Measurements from ENCODE around the gene ABCB11. TPM values are rescaled to one million over a fixed set of nuclear protein-coding genes. Genes with fewer than 3 reads are reported as not detected.

The ABCB11 gene
- total and polyA plus RNA-seq, 4 donors: 0.03 to 0.21 TPM; not detected in 2

DNA sequence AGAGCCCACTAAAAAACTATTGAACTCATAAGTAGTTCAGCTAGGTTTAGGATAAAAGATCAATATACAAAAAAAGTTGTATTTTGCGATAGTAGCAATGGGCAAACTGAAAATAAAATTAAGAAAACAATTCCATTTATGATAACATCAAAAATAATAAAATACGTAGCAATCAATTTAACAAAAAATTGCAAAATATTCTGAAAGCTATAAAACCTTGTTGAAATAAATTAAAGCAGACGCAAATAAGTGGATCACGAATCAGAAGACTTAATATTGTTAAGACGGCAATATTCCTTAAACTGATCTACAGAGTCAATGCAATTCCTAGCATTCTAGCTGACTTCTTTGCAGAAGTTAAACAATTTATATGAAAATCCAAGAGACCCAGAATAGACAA lies 24.5 kb downstream of the ABCB11 start:
- Histone ChIP-seq H3K9me3 (ENCODE audit: control insufficient read depth, low read length) (no peaks in the 10 kb centered on the region), H3K4me3 (ENCODE audit: low read length in 2 of 2) (no peak overlapping the region), H3K27ac (ENCODE audit: low read depth in 1 of 2, low read length in 2 of 2) (no peak overlapping the region), H3K27me3 (ENCODE audit: control insufficient read depth in 1 of 2, insufficient read depth in 2 of 2, low read length in 1 of 2) (no peaks in the 10 kb centered on the region), H3K36me3 (ENCODE audit: control insufficient read depth in 1 of 2, insufficient read depth in 2 of 2, low read length in 1 of 2) (no peaks in the 10 kb centered on the region), H3K4me1 (ENCODE audit: control insufficient read depth in 1 of 2, insufficient read depth in 2 of 2, low read length in 2 of 2) (no peaks in the 10 kb centered on the region)
- whole genome bisulfite sequencing, 2 donors: 93 to 96% methylated on average over 5 of the region's 5 CpGs
- ATAC-seq (ENCODE audit: low FRiP score) (no peak), DNase-seq (no peak)
- intact Hi-C loops (cut with DNase I): no loop called here

DNA sequence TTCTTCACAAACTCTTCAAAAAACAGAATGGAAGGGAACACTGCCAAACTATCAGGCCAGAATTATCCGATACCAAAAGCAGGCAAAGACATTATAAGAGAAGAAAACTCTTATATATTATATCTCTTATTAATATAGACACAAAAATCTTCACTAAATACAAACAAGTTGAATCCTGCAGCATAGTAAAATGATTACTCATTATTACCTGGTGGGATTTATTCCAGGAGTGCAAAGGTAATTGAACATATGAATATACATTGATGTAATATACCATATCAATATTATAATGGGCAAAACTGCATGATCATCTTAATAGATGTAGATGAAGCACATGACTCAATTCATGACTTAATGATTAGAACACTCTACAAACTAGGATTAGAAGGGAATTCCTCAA lies 25.1 kb downstream of the ABCB11 start:
- intact Hi-C loops (cut with DNase I): no loop called here
- no peaks in the 10 kb centered on the region for H3K4me1 ChIP-seq (ENCODE audit: control insufficient read depth in 1 of 2, insufficient read depth in 2 of 2, low read length in 2 of 2)
- DNase-seq (no peak), ATAC-seq (ENCODE audit: low FRiP score) (no peak)
- H3K36me3 ChIP-seq (ENCODE audit: control insufficient read depth in 1 of 2, insufficient read depth in 2 of 2, low read length in 1 of 2): no peaks in the 10 kb centered on the region
- no peaks in the 10 kb centered on the region for H3K27me3 ChIP-seq (ENCODE audit: control insufficient read depth in 1 of 2, insufficient read depth in 2 of 2, low read length in 1 of 2)
- no peaks in the 10 kb centered on the region for H3K9me3 ChIP-seq (ENCODE audit: control insufficient read depth, low read length)
- no peak overlapping the region for H3K27ac ChIP-seq (ENCODE audit: low read depth in 1 of 2, low read length in 2 of 2)
- whole genome bisulfite sequencing, 2 donors: 88 to 90% methylated on average over 1 of the region's 1 CpG
- no peak overlapping the region for H3K4me3 ChIP-seq (ENCODE audit: low read length in 2 of 2)

GRCh38 chr2:169005080-169005598 lies 26.0 kb downstream of the ABCB11 start:
- intact Hi-C loops (cut with DNase I): no loop called here
- H3K4me3 ChIP-seq (ENCODE audit: low read length in 2 of 2): no peak overlapping the region
- no peaks in the 10 kb centered on the region for H3K27me3 ChIP-seq (ENCODE audit: control insufficient read depth in 1 of 2, insufficient read depth in 2 of 2, low read length in 1 of 2)
- DNase-seq (no peak), ATAC-seq (ENCODE audit: low FRiP score) (no peak)
- H3K36me3 ChIP-seq (ENCODE audit: control insufficient read depth in 1 of 2, insufficient read depth in 2 of 2, low read length in 1 of 2): no peaks in the 10 kb centered on the region
- H3K27ac ChIP-seq (ENCODE audit: low read depth in 1 of 2, low read length in 2 of 2): no peak overlapping the region
- WGBS, 2 donors: 93 to 95% methylated on average over 4 of the region's 4 CpGs
- H3K4me1 ChIP-seq (ENCODE audit: control insufficient read depth in 1 of 2, insufficient read depth in 2 of 2, low read length in 2 of 2): no peaks in the 10 kb centered on the region
- no peaks in the 10 kb centered on the region for H3K9me3 ChIP-seq (ENCODE audit: control insufficient read depth, low read length)

DNA sequence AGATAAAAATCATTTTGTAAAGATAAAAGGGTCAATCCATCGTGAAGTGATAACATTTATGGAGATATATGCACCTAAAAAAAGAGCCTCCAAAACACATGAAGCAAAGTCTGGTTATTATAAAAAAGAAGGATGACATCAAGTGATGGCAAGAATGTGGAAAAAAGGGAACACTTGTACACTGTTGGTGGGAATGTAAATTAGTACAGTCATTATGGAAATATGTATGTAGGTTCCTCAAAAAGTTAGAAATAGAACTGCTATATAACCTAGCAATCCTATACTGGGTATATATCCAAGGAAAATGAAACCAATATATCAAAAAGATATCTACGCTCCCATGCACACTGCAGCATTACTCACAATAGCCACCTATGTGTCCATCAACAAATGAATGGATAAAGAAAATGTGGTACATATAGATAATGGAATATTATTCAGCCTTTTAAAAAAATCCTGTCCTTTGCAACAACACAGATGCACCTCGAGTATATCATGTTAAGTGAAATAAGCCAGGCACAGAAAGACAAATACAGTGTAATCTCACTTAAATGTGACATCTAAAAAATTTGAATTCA lies 28.9 kb downstream of the ABCB11 start:
- no peaks in the 10 kb centered on the region for H3K36me3 ChIP-seq (ENCODE audit: control insufficient read depth in 1 of 2, insufficient read depth in 2 of 2, low read length in 1 of 2)
- H3K9me3 ChIP-seq (ENCODE audit: control insufficient read depth, low read length): no peaks in the 10 kb centered on the region
- intact Hi-C loops (cut with DNase I): no loop called here
- no peaks in the 10 kb centered on the region for H3K27me3 ChIP-seq (ENCODE audit: control insufficient read depth in 1 of 2, insufficient read depth in 2 of 2, low read length in 1 of 2)
- DNase-seq: no peak
- WGBS, 2 donors: 51 to 55% methylated on average over 3 of the region's 3 CpGs
- no peak overlapping the region for H3K4me3 ChIP-seq (ENCODE audit: low read length in 2 of 2)
- H3K4me1 ChIP-seq (ENCODE audit: control insufficient read depth in 1 of 2, insufficient read depth in 2 of 2, low read length in 2 of 2): no peaks in the 10 kb centered on the region
- no peak for ATAC-seq (ENCODE audit: low FRiP score)
- H3K27ac ChIP-seq (ENCODE audit: low read depth in 1 of 2, low read length in 2 of 2): no peak overlapping the region

- DNase-seq: no peak
- intact Hi-C loops (cut with DNase I): no loop called here
- WGBS, 2 donors: 40 to 55% methylated on average over 5 of the region's 5 CpGs
Observed at GRCh38 chr2:169001116-169001815, 29.9 kb downstream of the ABCB11 start.

DNA sequence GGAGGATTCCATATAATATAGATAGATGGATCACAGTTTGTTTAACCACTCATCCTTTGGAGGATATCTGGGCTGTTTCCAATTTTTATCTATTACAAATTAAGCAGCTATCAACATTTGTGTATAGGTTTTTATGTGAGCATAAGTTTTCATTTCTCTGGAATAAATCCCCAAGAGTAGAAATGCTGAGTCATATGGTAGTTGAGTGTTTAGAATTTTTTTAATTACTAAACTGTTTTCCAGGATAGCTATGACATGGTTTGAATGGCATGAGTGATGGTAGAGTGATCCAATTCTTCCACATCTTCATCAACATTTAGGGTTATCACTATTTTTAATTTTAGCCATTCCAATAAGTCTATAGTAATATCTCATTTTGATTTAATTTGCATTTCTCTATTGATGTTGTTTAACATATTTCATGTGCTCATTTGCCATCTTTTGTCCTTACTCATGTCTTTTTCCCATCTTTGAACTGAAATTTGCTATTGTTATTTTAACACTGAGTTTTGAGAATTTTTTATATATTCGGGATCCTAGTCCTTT lies 31.4 kb downstream of the ABCB11 start:
- no peak for ATAC-seq (ENCODE audit: low FRiP score)
- no peaks in the 10 kb centered on the region for H3K9me3 ChIP-seq (ENCODE audit: control insufficient read depth, low read length)
- no peaks in the 10 kb centered on the region for H3K27me3 ChIP-seq (ENCODE audit: control insufficient read depth in 1 of 2, insufficient read depth in 2 of 2, low read length in 1 of 2)
- no peaks in the 10 kb centered on the region for H3K36me3 ChIP-seq (ENCODE audit: control insufficient read depth in 1 of 2, insufficient read depth in 2 of 2, low read length in 1 of 2)
- no peak for DNase-seq
- WGBS, 2 donors: 82 to 85% methylated on average over 1 of the region's 1 CpG
- no peaks in the 10 kb centered on the region for H3K4me1 ChIP-seq (ENCODE audit: control insufficient read depth in 1 of 2, insufficient read depth in 2 of 2, low read length in 2 of 2)
- no peak overlapping the region for H3K4me3 ChIP-seq (ENCODE audit: low read length in 2 of 2)
- H3K27ac ChIP-seq (ENCODE audit: low read depth in 1 of 2, low read length in 2 of 2): no peak overlapping the region
- intact Hi-C loops (cut with DNase I): no loop called here

More at GRCh38 chr2:169001116-169001815, 29.9 kb downstream of the ABCB11 start:
- Histone ChIP-seq H3K4me3 (ENCODE audit: low read length in 2 of 2) (no peak overlapping the region), H3K9me3 (ENCODE audit: control insufficient read depth, low read length) (no peaks in the 10 kb centered on the region), H3K4me1 (ENCODE audit: control insufficient read depth in 1 of 2, insufficient read depth in 2 of 2, low read length in 2 of 2) (no peaks in the 10 kb centered on the region), H3K27ac (ENCODE audit: low read depth in 1 of 2, low read length in 2 of 2) (no peak overlapping the region), H3K27me3 (ENCODE audit: control insufficient read depth in 1 of 2, insufficient read depth in 2 of 2, low read length in 1 of 2) (no peaks in the 10 kb centered on the region), H3K36me3 (ENCODE audit: control insufficient read depth in 1 of 2, insufficient read depth in 2 of 2, low read length in 1 of 2) (no peaks in the 10 kb centered on the region)
- no peak for ATAC-seq (ENCODE audit: low FRiP score)

- Histone ChIP-seq H3K27ac (ENCODE audit: low read depth in 1 of 2, low read length in 2 of 2) (no peak overlapping the region), H3K4me3 (ENCODE audit: low read length in 2 of 2) (no peak overlapping the region), H3K4me1 (ENCODE audit: control insufficient read depth in 1 of 2, insufficient read depth in 2 of 2, low read length in 2 of 2) (no peaks in the 10 kb centered on the region), H3K27me3 (ENCODE audit: control insufficient read depth in 1 of 2, insufficient read depth in 2 of 2, low read length in 1 of 2) (no peaks in the 10 kb centered on the region), H3K9me3 (ENCODE audit: control insufficient read depth, low read length) (no peaks in the 10 kb centered on the region), H3K36me3 (ENCODE audit: control insufficient read depth in 1 of 2, insufficient read depth in 2 of 2, low read length in 1 of 2) (no peaks in the 10 kb centered on the region)
- intact Hi-C loops (cut with DNase I): no loop called here
- DNase-seq (no peak), ATAC-seq (ENCODE audit: low FRiP score) (no peak)
- WGBS, 2 donors: 78 to 86% methylated on average over 4 of the region's 4 CpGs
Observed at GRCh38 chr2:168998609-168999211, 32.4 kb downstream of the ABCB11 start.

DNA sequence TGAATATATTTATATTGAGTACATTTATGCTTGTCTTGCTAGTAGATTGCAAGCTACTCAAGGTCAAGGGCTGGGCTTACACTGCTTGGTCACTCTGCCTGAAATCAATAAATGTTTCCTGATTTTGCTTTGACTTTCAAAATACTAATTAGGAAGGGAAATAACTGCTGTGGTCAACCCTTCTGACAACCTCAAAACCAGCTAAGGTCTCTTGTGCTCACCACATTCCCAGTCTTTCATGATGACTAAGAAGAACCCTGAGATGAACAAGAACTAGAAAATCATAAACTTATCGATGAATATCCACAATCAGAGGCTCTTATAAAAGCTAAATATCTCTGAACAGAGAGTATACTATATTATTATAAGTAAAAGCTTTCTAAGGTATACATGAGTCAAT lies 33.3 kb downstream of the ABCB11 start:
- H3K4me3 ChIP-seq (ENCODE audit: low read length in 2 of 2): no peak overlapping the region
- no peaks in the 10 kb centered on the region for H3K9me3 ChIP-seq (ENCODE audit: control insufficient read depth, low read length)
- no peak overlapping the region for H3K27ac ChIP-seq (ENCODE audit: low read depth in 1 of 2, low read length in 2 of 2)
- no peak for DNase-seq
- no peaks in the 10 kb centered on the region for H3K27me3 ChIP-seq (ENCODE audit: control insufficient read depth in 1 of 2, insufficient read depth in 2 of 2, low read length in 1 of 2)
- no peak for ATAC-seq (ENCODE audit: low FRiP score)
- intact Hi-C loops (cut with DNase I): no loop called here
- H3K36me3 ChIP-seq (ENCODE audit: control insufficient read depth in 1 of 2, insufficient read depth in 2 of 2, low read length in 1 of 2): no peaks in the 10 kb centered on the region
- H3K4me1 ChIP-seq (ENCODE audit: control insufficient read depth in 1 of 2, insufficient read depth in 2 of 2, low read length in 2 of 2): no peaks in the 10 kb centered on the region
- WGBS, 2 donors: 93 to 95% methylated on average over 1 of the region's 1 CpG

Measured in aorta (tissue), 5 donors.